Measurements from ENCODE around the gene POU3F2.

DNA sequence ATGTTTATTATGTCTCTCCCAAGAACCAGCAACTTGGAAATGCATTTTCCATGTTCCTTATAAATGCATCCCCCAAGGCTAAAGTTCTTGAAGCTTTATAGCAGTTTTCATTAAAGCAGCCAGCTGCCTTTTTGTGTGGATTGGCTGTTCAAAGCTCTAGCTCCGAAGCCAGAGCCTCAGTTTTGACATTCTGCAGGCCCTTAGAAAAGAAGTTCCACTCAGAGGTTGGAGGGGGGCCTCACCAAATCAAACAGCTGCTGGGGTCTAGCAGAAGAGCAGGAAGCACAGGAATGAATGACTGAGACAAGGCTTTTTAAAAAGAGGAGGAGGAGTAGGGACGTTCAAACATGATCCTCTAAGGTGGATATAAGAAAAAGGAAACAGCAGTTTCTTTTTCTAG lies 4.2 kb upstream of the POU3F2 start:
- no peak for TF ChIP-seq POLR2A (IDR thresholded peaks at IDR 0.05; ENCODE audit: low read depth)
- TF ChIP-seq, protein P1, sequence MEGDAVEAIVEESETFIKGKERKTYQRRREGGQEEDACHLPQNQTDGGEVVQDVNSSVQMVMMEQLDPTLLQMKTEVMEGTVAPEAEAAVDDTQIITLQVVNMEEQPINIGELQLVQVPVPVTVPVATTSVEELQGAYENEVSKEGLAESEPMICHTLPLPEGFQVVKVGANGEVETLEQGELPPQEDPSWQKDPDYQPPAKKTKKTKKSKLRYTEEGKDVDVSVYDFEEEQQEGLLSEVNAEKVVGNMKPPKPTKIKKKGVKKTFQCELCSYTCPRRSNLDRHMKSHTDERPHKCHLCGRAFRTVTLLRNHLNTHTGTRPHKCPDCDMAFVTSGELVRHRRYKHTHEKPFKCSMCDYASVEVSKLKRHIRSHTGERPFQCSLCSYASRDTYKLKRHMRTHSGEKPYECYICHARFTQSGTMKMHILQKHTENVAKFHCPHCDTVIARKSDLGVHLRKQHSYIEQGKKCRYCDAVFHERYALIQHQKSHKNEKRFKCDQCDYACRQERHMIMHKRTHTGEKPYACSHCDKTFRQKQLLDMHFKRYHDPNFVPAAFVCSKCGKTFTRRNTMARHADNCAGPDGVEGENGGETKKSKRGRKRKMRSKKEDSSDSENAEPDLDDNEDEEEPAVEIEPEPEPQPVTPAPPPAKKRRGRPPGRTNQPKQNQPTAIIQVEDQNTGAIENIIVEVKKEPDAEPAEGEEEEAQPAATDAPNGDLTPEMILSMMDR (IDR thresholded peaks at IDR 0.05): no peak
